ENCODE data around the gene RLN3.

RLN3 gene

GRCh38 chr19:14056069-14056666 lies 28.2 kb downstream of the RLN3 start:
- DNase-seq: no peak

- no peak for DNase-seq
These were observed 28.9 kb downstream of the RLN3 start for GRCh38 chr19:14056741-14057356.

- no peak for DNase-seq
These were observed 30.5 kb downstream of the RLN3 start for GRCh38 chr19:14058182-14059092.

GRCh38 chr19:14059093-14059480 lies 31.1 kb downstream of the RLN3 start:
- DNase-seq: peak; percentile 70

- no peak for DNase-seq
These were observed 31.8 kb downstream of the RLN3 start for GRCh38 chr19:14059652-14060155.

- DNase-seq: no peak
These were observed 33.3 kb downstream of the RLN3 start for GRCh38 chr19:14061081-14061749.

GRCh38 chr19:14061751-14062557 lies 34.0 kb downstream of the RLN3 start, which contains the start of gene PALM3:
Gene PALM3 (minus strand): TSS chr19:14062076. CDS start chr19:14061980, 96 bp downstream.
- no peak for DNase-seq

- DNase-seq: no peak
These were observed 34.6 kb downstream of the RLN3 start for GRCh38 chr19:14062558-14062855.

- no peak for DNase-seq
These were observed 35.2 kb downstream of the RLN3 start for GRCh38 chr19:14063105-14063504.

- no peak for DNase-seq
These were observed 38.2 kb downstream of the RLN3 start for GRCh38 chr19:14066134-14066533.

- no peak for DNase-seq
These were observed 42.5 kb downstream of the RLN3 start for GRCh38 chr19:14070268-14071050.

- peak; percentile 43 for DNase-seq
These were observed 44.8 kb downstream of the RLN3 start, which contains the start of gene MISP3 for GRCh38 chr19:14072535-14073260. Gene MISP3 (plus strand): TSS chr19:14072786. CDS start chr19:14073310, 524 bp downstream.

GRCh38 chr19:14073261-14073924 lies 45.4 kb downstream of the RLN3 start:
- DNase-seq: peak; percentile 84

- DNase-seq: peak; percentile 51
These were observed 46.2 kb downstream of the RLN3 start for GRCh38 chr19:14073925-14074838.

GRCh38 chr19:14078411-14078810 lies 50.5 kb downstream of the RLN3 start:
- no peak for DNase-seq

Data from activated CD4-positive, alpha-beta T cell treated with anti-CD3 and anti-CD28 coated beads for 48 hours (primary cell).